Measurements from ENCODE around the gene CDC6.
A peak's percentile ranks its signal among the peaks of the same experiment; 100 is the strongest.
"Not testable (repeated sequence)": the region's sequence is repeated elsewhere in the genome, so short reads cannot be mapped to it uniquely, and the experiment has no call there.

The CDC6 gene

GRCh38 chr17:40268141-40268712 is 19.5 kb upstream of the CDC6 start:
- no peak for ATAC-seq
- no peaks in the 10 kb centered on the region for H3K9me3 Mint-ChIP-seq
- no peaks in the 10 kb centered on the region for H3K4me1 Mint-ChIP-seq
- no peak overlapping the region for H3K27ac Mint-ChIP-seq
- H3K4me3 Mint-ChIP-seq = no peak overlapping the region
- peaks cover 11% of the 10 kb centered on the region for H3K36me3 Mint-ChIP-seq
- H3K27me3 Mint-ChIP-seq = no peaks in the 10 kb centered on the region

GRCh38 chr17:40278414-40278813 is 9.3 kb upstream of the CDC6 start:
- Mint-ChIP-seq H3K36me3 (peaks cover 69% of the 10 kb centered on the region), H3K4me3 (no peak overlapping the region), H3K27ac (peak overlapping the region; percentile 55), H3K27me3 (no peaks in the 10 kb centered on the region), H3K9me3 (no peaks in the 10 kb centered on the region), H3K4me1 (no peaks in the 10 kb centered on the region)
- no peak for ATAC-seq

DNA sequence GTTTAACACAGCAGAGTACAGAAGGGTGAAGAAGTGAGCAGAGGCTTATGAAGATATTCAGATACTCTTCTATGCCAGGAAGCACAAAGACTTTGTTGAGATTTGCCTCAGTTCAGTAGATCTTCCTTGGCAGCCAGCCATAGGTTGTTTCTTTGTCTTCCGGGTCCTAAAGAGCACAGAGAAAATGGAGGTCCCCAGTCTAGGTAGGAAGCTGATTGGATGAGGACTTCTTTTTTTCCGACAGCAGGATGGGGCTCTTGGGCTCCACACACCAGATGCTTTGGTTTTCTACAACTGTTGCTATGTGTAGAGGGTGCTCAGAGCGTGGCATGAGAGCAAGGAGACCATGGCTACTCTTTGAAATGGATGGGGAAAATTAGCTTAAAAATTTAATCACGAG is 8.3 kb upstream of the CDC6 start:
- Mint-ChIP-seq H3K36me3 (peaks cover 61% of the 10 kb centered on the region), H3K4me1 (no peaks in the 10 kb centered on the region), H3K27ac (no peak overlapping the region), H3K4me3 (no peak overlapping the region), H3K9me3 (no peaks in the 10 kb centered on the region), H3K27me3 (no peaks in the 10 kb centered on the region)
- no peak for ATAC-seq

DNA sequence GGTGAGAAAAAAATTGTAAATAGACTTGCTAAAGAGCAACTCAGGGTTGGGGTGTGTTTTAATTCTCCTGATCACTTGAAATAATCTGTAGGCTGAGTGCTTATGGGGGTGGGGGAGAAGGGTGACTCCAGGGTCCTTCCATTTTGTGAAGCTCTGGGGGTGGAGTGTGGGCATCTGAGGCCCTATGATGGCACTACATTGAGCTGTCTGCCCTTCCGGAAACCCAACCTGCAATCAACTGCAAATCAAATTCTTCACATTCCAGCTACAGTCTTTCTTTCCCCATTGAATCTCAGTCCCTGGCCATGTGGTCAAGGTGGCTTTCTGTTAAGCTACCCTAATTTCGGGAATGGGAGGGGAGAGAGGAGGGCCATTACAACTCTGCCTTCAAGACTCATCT is 6.0 kb upstream of the CDC6 start:
- Mint-ChIP-seq H3K9me3 (no peaks in the 10 kb centered on the region), H3K36me3 (peaks cover 46% of the 10 kb centered on the region), H3K4me3 (no peak overlapping the region), H3K27ac (no peak overlapping the region), H3K4me1 (no peaks in the 10 kb centered on the region), H3K27me3 (no peaks in the 10 kb centered on the region)
- no peak for ATAC-seq

DNA sequence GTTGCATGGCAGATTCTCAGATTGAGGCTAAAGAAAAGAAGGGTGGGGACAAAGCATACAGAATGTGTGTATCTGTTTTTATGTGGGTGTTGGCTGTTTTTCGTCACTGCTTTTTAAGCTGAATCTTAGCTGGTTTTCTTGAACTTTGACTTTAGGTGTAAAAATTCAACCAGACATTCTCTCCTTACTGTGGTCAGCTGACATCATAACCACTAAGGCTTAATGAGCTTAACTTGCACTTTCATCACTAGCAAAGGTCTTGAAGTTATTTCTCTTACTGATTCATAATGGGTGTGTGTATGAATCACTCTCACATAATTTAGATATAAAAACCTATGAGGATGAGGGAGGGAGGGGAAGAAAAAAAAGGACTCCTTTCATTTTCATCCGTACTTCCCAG is 4.0 kb upstream of the CDC6 start:
- ATAC-seq = no peak
- peaks cover 31% of the 10 kb centered on the region for H3K36me3 Mint-ChIP-seq
- no peak overlapping the region for H3K4me3 Mint-ChIP-seq
- H3K27me3 Mint-ChIP-seq = no peaks in the 10 kb centered on the region
- H3K4me1 Mint-ChIP-seq = peaks cover 15% of the 10 kb centered on the region
- no peaks in the 10 kb centered on the region for H3K9me3 Mint-ChIP-seq
- H3K27ac Mint-ChIP-seq = no peak overlapping the region

- ATAC-seq = no peak
- no peak overlapping the region for H3K4me3 Mint-ChIP-seq
- peaks cover 26% of the 10 kb centered on the region for H3K36me3 Mint-ChIP-seq
- H3K9me3 Mint-ChIP-seq = no peaks in the 10 kb centered on the region
- H3K27ac Mint-ChIP-seq = no peak overlapping the region
- H3K27me3 Mint-ChIP-seq = no peaks in the 10 kb centered on the region
- H3K4me1 Mint-ChIP-seq = peaks cover 15% of the 10 kb centered on the region
These were observed 3.5 kb upstream of the CDC6 start for GRCh38 chr17:40284085-40284713.

GRCh38 chr17:40286473-40286872 is 1.2 kb upstream of the CDC6 start:
- ATAC-seq = no peak
- Mint-ChIP-seq H3K4me1 (peaks cover 19% of the 10 kb centered on the region), H3K4me3 (no peak overlapping the region), H3K9me3 (no peaks in the 10 kb centered on the region), H3K27ac (no peak overlapping the region), H3K36me3 (peaks cover 15% of the 10 kb centered on the region), H3K27me3 (no peaks in the 10 kb centered on the region)

GRCh38 chr17:40287159-40287493 is 553 bp upstream of the CDC6 start:
- H3K27me3 Mint-ChIP-seq = no peaks in the 10 kb centered on the region
- peak overlapping the region; percentile 83 for H3K27ac Mint-ChIP-seq
- H3K36me3 Mint-ChIP-seq = peaks cover 11% of the 10 kb centered on the region
- no peak for ATAC-seq
- no peak overlapping the region for H3K4me3 Mint-ChIP-seq
- no peaks in the 10 kb centered on the region for H3K9me3 Mint-ChIP-seq
- H3K4me1 Mint-ChIP-seq = peaks cover 19% of the 10 kb centered on the region

- H3K27me3 Mint-ChIP-seq = no peaks in the 10 kb centered on the region
- ATAC-seq = no peak
These were observed 3.1 kb downstream of the CDC6 start for GRCh38 chr17:40290629-40291280.

GRCh38 chr17:40291281-40291664 is 3.6 kb downstream of the CDC6 start:
- H3K27ac Mint-ChIP-seq = no peak overlapping the region
- H3K27me3 Mint-ChIP-seq = no peaks in the 10 kb centered on the region
- H3K4me3 Mint-ChIP-seq = no peak overlapping the region
- no peaks in the 10 kb centered on the region for H3K9me3 Mint-ChIP-seq
- peaks cover 19% of the 10 kb centered on the region for H3K4me1 Mint-ChIP-seq
- H3K36me3 Mint-ChIP-seq = peaks cover 11% of the 10 kb centered on the region
- ATAC-seq = no peak

More at GRCh38 chr17:40290629-40291280, 3.1 kb downstream of the CDC6 start:
- no peak overlapping the region for H3K4me3 Mint-ChIP-seq
- H3K4me1 Mint-ChIP-seq = peaks cover 19% of the 10 kb centered on the region
- peaks cover 8% of the 10 kb centered on the region for H3K36me3 Mint-ChIP-seq
- no peak overlapping the region for H3K27ac Mint-ChIP-seq
- H3K9me3 Mint-ChIP-seq = no peaks in the 10 kb centered on the region

- Mint-ChIP-seq H3K9me3 (no peaks in the 10 kb centered on the region), H3K27ac (no peak overlapping the region), H3K27me3 (no peaks in the 10 kb centered on the region), H3K4me1 (peaks cover 5% of the 10 kb centered on the region), H3K4me3 (no peak overlapping the region), H3K36me3 (peaks cover 11% of the 10 kb centered on the region)
- no peak for ATAC-seq
These were observed 5.7 kb downstream of the CDC6 start for GRCh38 chr17:40293363-40293762.

DNA sequence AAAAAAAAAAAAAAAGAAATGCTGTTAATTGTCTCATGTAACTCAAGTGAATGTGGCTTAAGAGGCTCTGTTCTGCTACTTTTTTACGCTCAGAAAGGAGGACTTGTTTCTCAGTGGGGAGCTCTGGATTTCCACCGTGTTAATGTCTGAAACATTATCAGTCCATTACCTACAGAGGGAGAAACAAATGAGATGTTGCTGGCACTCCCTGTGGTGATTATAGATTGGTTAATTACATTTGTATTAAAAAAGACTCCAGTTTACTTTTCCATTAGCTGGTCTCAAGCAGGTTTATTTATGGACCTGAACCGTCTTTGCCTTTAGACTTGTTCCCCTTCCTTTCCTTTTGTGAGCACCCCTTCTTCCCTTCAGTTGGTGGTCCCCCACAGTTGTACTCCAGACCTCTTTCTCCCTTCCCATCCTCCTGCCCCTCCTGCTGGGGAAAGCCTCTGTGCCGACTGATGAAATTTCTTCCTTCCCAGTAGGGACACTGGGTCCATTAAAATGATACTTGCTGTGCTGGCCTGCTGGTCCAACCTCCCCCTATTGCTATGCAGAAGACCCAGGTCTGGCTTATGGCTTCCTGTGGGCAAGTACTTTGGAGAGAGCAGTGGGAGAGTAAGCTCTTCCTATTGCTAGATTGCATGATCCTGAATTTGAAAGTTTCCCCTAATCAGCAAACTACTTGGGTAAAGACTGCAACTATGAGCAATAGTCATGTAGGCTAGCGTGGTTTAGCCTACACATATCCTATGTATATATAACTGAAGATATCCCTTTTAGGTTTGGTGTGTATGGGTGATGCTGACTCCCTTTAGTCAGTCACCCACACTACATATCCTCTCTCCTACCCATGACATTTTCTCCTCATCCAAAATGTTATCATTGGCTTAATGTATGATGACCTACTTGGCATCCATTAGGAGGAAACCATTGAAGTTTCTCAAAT is 8.1 kb downstream of the CDC6 start:
- no peak overlapping the region for H3K4me3 Mint-ChIP-seq

GRCh38 chr17:40297511-40297910 is 9.8 kb downstream of the CDC6 start:
- Mint-ChIP-seq H3K36me3 (peaks cover 6% of the 10 kb centered on the region), H3K9me3 (no peaks in the 10 kb centered on the region)
- no peak for ATAC-seq

More for the DNA sequence above, 8.1 kb downstream of the CDC6 start:
- Mint-ChIP-seq H3K27me3 (no peaks in the 10 kb centered on the region), H3K9me3 (no peaks in the 10 kb centered on the region), H3K36me3 (peaks cover 10% of the 10 kb centered on the region), H3K27ac (peak overlapping the region; percentile 24), H3K4me1 (peaks cover 4% of the 10 kb centered on the region)
- ATAC-seq = no peak

DNA sequence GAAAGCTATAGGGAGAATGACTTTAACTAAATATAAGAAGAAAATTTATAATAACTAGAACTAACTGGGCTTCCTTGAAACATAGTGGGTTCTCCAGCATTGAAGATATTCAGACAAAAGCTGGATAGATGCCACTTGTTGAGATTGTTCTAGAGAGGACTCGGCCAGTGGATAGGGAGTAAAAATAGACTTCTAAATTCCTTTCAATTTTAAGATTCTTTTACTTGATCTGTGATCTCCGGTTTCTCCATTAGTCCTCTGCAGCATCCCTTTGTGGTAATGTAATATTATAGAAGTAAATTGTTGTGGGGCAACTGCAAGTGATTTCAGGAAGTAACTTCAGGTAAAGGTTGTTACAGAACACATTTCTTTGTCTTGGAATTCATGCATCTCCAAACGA is 11.0 kb downstream of the CDC6 start:
- no peak for ATAC-seq
- H3K36me3 Mint-ChIP-seq = peaks cover 6% of the 10 kb centered on the region
- no peaks in the 10 kb centered on the region for H3K27me3 Mint-ChIP-seq
- H3K4me1 Mint-ChIP-seq = peaks cover 7% of the 10 kb centered on the region
- H3K9me3 Mint-ChIP-seq = no peaks in the 10 kb centered on the region
- H3K27ac Mint-ChIP-seq = no peak overlapping the region
- no peak overlapping the region for H3K4me3 Mint-ChIP-seq

More at GRCh38 chr17:40297511-40297910, 9.8 kb downstream of the CDC6 start:
- Mint-ChIP-seq H3K4me1 (no peaks in the 10 kb centered on the region), H3K4me3 (no peak overlapping the region), H3K27me3 (no peaks in the 10 kb centered on the region), H3K27ac (no peak overlapping the region)

- not testable (repeated sequence) for H3K4me3 Mint-ChIP-seq, H3K36me3 Mint-ChIP-seq, H3K4me1 Mint-ChIP-seq, H3K9me3 Mint-ChIP-seq, ATAC-seq, H3K27me3 Mint-ChIP-seq, H3K27ac Mint-ChIP-seq
These were observed 11.6 kb downstream of the CDC6 start for GRCh38 chr17:40299159-40299757.
